NCI-H2196 treated with DMSO at 0.1 percent for 48 hours (cell line): ENCODE results near the gene APOL5.
"Not testable (repeated sequence)": the region's sequence is repeated elsewhere in the genome, so short reads cannot be mapped to it uniquely, and the experiment has no call there.

Source experiments
- DNase-seq: peaks from one replicate; lab custom pipeline; 2025; ENCODE audit not compliant: unreplicated experiment; lab: John Stamatoyannopoulos, UW

The APOL5 gene

GRCh38 chr22:35717572-35717971 lies at the start of gene APOL5:
TSS of gene APOL5 (plus strand) at chr22:35717872. CDS start at chr22:35717872, 0 bp downstream.
- DNase-seq: no peak

- no peak for DNase-seq
These were observed 43.3 kb upstream of the APOL5 start for GRCh38 chr22:35674335-35674734.

DNA sequence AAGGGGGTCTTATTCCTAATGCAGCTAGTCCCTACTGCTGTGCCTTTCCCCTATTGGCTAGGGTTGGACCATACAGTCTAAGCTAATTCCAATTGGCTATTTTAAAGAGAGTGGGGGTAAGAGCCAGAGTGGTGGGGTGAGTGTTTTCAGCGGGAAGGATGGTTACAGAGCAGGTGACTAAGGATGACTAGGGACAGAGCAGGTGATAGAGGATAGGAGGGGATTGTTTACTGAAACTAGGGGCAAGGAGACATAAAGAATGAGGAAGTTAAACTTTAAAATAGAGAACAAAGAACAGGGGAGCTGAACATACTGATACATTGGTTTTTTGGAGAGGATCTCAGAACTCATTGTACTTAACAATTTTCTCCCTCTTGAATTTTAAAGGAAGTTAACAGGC lies 41.6 kb upstream of the APOL5 start:
- DNase-seq: not testable (repeated sequence)

DNA sequence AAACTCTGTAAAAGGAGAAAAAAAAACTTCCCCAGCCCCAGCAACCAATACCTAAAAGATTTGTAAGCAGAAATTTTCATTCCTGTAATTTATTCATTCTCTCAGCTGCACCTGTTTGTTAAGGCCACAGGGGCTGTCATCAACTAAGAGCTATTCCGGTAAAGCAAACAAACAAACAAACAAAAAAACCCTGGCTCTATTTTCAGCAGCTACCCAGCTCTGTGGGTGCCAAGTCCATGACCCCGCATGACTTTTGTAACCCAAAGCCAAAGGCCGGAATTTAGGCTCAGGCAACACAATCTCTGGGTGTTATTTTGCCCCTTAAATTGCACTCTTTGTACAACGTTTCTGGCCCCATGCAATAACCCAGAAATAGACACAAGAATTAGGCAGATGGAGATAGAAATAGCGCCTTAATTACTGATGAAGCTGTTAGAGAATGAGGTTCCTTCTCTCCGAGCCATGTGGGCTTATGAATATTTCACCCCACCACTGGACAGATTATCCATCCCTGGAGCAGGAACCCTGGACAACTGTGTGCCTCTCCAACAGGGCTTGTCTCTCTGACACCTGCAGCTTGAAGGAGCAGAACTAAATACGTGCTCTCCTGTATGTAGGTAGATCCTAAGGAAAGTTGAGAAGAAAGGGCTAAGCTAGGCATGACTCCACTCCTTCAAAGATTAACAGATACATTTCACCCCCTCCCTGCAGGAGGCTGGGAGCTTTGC lies 40.0 kb upstream of the APOL5 start:
- no peak for DNase-seq

- DNase-seq: no peak
These were observed 38.8 kb upstream of the APOL5 start for GRCh38 chr22:35678836-35679235.

GRCh38 chr22:35679492-35679891 lies 38.2 kb upstream of the APOL5 start:
- not testable (repeated sequence) for DNase-seq

- DNase-seq: no peak
These were observed 36.1 kb upstream of the APOL5 start for GRCh38 chr22:35681454-35682052.

DNA sequence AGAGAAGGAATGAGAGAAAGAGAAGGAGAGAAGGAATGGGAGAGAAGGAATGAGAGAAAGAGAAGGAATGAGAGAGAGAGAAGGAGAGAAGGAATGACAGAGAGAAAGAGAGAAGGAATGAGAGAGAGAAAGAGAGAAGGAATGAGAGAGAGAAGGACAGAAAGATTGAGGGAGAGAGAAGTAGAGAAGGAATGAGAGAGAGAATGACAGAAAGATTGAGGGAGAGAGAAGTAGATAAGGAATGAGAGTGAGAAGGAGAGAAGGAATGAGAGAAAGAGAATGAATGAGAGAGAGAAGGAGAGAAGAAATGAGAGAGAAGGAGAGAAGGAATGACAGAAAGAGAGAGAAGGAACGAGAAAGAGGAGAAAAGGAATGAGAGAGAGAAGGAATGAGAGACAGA lies 34.1 kb upstream of the APOL5 start:
- no peak for DNase-seq

- no peak for DNase-seq
These were observed 33.4 kb upstream of the APOL5 start for GRCh38 chr22:35684270-35684700.

DNA sequence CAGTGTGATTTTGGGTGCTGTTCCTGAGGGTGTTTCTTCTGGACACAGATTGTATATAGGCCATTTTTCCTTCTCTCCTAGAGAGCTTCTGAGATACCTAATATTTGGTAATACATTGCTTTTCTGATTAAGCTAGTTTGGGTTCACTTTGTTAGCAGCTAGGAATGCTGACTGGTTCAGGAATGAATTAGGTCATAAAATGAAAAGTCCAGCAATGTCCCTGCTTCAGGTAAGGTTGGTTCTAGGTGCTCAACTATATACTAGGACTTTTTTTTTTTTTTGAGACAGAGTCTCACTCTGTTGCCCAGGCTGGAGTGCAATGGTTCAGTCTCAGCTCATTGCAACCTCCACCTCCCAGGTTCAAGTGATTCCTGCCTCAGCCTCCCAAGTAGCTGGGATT lies 32.9 kb upstream of the APOL5 start:
- no peak for DNase-seq

GRCh38 chr22:35685731-35686130 lies 31.9 kb upstream of the APOL5 start:
- DNase-seq: no peak

GRCh38 chr22:35686298-35686697 lies 31.4 kb upstream of the APOL5 start:
- no peak for DNase-seq

DNA sequence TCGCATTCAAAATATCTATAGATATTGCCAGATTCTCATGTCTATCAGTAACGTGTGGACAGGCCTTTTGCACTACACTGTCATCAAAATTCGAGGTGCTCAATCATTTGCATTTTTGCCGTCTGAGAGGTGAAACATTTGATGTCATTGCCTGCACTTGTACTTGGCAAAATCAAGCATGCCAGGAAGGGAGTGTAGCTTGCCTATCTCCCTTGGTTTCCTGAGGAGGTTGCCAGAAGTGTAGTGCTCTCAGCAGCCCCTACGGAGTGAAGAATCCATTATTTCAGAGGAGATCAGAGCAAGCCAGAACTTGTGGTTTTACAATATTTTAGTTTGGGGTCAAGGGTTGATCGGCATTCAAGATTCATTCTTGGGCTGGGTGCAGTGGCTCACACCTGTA lies 30.2 kb upstream of the APOL5 start:
- no peak for DNase-seq

- no peak for DNase-seq
These were observed 28.6 kb upstream of the APOL5 start for GRCh38 chr22:35688913-35689675.

GRCh38 chr22:35690001-35690400 lies 27.7 kb upstream of the APOL5 start:
- no peak for DNase-seq

- no peak for DNase-seq
These were observed 22.5 kb upstream of the APOL5 start for GRCh38 chr22:35695202-35695601.

DNA sequence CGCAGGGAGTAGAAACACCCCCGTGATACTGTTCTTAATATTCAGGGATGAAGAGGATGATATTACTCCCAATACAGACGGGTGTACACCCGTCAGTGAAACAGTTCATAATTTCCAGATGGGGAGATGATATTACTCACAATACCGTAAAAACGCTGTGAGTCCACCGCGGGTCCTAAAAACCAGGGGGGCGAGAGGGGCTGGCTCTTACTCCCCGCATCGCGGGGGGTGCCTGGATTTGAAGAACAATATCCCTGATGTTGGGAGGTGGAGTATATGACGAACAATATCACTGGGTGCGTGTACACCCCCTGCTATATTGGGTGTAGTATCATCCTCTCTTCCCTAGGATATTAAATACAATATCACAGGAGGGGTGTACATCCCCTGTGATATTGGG lies 20.5 kb upstream of the APOL5 start:
- no peak for DNase-seq

- not testable (repeated sequence) for DNase-seq
These were observed 17.8 kb upstream of the APOL5 start for GRCh38 chr22:35699852-35700251.

- no peak for DNase-seq
These were observed 13.6 kb upstream of the APOL5 start for GRCh38 chr22:35703861-35704584.

GRCh38 chr22:35705141-35705540 lies 12.5 kb upstream of the APOL5 start:
- DNase-seq: no peak

GRCh38 chr22:35708453-35708852 lies 9.2 kb upstream of the APOL5 start:
- no peak for DNase-seq
